Tracheal epithelial cell (primary cell): ENCODE results near the gene UGT1A8. TPM values are rescaled to one million over a fixed set of nuclear protein-coding genes. Genes with fewer than 3 reads are reported as not detected.

Experiments used
- total RNA-seq: library from RNA; depleted of rRNA; stranded (reverse); fragments of >200 nt; gene quantifications from 2 replicates; pipeline ENCODE4 v1.2.1, GENCODE V29; 2014

Gene UGT1A8
- under 0.01 and 0.43 TPM in 2 replicates for total RNA-seq

DNA sequence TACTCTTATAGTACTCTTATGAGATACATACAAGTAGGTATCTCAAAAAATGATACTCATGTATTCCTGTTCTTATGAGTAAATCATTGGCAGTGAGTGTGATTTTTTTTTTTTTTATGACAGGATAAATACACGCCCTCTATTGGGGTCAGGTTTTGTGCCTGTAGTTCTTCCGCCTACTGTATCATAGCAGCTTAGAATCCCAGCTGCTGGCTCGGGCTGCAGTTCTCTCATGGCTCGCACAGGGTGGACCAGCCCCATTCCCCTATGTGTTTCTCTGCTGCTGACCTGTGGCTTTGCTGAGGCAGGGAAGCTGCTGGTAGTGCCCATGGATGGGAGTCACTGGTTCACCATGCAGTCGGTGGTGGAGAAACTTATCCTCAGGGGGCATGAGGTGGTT, at the start of gene UGT1A8:
Gene UGT1A8 (plus strand): TSS at position 158 of the 400 bp plus-strand sequence. CDS start 75 bp downstream, at position 233.

DNA sequence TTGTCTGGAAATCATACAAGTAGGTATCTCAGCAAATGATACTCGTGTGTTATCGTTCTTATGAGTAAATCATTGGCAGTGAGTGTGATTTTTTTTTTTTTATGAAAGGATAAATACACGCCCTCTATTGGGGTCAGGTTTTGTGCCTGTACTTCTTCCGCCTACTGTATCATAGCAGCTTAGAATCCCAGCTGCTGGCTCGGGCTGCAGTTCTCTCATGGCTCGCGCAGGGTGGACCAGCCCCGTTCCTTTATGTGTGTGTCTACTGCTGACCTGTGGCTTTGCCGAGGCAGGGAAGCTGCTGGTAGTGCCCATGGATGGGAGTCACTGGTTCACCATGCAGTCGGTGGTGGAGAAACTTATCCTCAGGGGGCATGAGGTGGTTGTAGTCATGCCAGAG, 18.9 kb downstream of the UGT1A8 start, which contains the start of gene UGT1A10:
Gene UGT1A10 (plus strand): TSS at position 143 of the 400 bp plus-strand sequence. CDS start 75 bp downstream, at position 218.

DNA sequence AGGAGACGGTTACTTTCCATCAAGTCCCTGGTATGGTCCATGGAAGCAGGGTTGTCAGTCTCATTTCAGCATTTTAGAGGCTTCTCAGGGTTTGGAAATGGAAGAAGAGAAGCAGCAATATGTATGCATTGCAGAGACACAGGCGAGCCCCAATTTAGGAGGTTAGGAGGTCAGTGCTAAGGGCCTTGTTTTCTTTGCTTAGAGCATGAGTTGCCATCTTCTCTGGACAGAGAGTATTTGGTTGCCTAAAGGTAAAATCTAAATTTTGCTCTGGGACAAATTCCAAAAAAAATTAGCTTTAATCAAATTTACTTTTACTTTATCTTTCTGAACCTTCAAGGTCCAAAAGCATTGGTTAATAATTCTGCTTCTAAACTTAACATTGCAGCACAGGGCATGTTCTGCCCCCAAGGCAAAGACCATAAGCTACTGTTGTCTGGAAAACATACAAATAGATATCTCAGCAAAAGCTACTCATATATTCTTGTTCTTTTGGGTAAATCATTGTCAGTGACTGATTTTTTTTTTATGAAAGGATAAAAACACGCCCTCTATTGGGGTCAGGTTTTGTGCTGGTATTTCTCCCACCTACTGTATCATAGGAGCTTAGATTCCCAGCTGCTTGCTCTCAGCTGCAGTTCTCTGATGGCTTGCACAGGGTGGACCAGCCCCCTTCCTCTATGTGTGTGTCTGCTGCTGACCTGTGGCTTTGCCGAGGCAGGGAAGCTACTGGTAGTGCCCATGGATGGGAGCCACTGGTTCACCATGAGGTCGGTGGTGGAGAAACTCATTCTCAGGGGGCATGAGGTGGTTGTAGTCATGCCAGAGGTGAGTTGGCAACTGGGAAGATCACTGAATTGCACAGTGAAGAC, 54.1 kb downstream of the UGT1A8 start, which contains the start of gene UGT1A9:
Gene UGT1A9 (plus strand): TSS at position 609 of the 872 bp plus-strand sequence. CDS start 37 bp downstream, at position 646.

DNA sequence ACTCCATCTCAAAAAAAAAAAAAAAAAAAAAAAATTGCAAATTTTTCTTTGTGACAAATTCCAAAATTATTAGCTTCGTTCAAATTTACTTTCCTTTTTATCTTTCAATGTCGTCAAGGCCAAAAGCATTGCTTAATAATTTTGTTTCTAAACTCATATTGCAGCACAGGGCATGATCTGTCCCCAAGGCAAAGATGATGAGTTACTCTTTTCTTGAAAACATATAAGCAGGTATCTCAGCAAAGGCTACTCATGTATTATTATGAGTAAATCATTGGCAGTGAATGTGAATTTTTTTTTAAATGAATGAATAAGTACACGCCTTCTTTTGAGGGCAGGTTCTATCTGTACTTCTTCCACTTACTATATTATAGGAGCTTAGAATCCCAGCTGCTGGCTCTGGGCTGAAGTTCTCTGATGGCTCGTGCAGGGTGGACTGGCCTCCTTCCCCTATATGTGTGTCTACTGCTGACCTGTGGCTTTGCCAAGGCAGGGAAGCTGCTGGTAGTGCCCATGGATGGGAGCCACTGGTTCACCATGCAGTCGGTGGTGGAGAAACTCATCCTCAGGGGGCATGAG, 64.2 kb downstream of the UGT1A8 start, which contains the start of gene UGT1A7:
Gene UGT1A7 (plus strand): TSS at position 381 of the 579 bp plus-strand sequence. CDS start 37 bp downstream, at position 418.

DNA sequence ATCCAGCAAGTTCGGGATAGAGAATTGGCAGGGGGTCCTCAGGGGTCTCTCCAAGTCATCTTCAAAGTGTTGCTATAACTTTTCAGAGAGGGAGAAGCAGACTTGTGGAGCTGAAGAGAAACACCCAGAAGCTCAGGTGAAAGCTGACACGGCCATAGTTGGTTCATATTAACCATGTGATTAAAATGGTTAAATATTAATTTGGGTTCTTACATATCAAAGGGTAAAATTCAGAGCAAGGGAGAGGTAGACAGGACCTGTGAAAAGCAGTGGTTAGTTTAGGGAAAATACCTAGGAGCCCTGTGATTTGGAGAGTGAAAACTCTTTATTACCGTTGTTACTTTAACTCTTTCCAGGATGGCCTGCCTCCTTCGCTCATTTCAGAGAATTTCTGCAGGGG, 75.2 kb downstream of the UGT1A8 start, which contains the start of gene UGT1A6:
Gene UGT1A6 (plus strand): TSS at position 243 of the 400 bp plus-strand sequence. CDS start 115 bp downstream, at position 358.

DNA sequence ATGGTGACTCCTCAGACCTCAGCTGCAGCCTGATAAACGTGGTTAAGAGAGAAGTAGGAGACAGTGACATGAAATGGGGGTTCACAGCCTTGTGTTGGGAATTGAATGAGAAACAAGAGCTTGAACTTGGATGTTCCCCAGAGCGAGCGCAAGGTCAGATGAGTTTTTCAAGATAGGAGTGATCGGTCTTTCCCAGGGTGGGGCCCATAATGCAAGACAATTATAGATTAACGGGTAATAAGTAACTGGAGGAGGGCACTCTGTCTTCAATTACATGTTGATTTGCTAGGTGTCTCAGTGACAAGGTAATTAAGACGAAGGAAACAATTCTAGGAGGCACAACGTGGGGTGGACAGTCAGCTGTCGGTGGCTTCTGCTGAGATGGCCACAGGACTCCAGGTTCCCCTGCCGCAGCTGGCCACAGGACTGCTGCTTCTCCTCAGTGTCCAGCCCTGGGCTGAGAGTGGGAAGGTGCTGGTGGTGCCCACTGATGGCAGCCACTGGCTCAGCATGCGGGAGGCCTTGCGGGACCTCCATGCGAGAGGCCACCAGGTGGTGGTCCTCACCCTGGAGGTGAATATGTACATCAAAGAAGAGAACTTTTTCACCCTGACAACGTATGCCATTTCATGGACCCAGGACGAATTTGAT, 95.3 kb downstream of the UGT1A8 start, which contains the start of gene UGT1A5:
Gene UGT1A5 (plus strand): TSS at position 297 of the 651 bp plus-strand sequence. CDS start 85 bp downstream, at position 382.

DNA sequence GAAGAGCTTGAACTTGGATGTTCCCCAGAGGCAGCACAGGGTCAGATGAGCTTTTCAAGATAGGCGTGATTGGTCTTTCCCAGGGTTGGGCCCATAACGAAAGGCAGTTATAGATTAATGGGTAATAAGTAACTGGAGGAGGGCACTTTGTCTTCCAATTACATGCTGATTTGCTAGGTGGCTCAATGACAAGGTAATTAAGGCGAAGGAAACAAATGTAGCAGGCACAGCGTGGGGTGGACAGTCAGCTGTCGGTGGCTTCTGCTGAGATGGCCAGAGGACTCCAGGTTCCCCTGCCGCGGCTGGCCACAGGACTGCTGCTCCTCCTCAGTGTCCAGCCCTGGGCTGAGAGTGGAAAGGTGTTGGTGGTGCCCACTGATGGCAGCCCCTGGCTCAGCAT, 101.1 kb downstream of the UGT1A8 start, which contains the start of gene UGT1A4:
Gene UGT1A4 (plus strand): TSS at position 185 of the 400 bp plus-strand sequence. CDS start 85 bp downstream, at position 270.

DNA sequence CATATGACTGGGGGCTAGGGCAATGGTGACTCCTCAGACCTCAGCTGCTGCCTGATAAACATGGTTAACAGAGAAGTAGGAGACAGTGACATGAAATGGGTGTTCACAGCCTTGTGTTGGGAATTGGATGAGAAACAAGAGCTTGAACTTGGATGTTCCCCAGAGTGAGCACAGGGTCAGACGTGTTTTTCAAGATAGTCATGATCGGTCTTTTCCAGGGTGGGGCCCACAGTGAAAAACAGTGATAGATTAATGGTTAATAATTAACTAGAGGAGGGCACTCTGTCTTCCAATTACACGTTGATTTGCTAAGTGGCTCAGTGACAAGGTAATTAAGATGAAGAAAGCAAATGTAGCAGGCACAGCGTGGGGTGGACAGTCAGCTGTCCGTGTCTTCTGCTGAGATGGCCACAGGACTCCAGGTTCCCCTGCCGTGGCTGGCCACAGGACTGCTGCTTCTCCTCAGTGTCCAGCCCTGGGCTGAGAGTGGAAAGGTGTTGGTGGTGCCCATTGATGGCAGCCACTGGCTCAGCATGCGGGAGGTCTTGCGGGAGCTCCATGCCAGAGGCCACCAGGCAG, 111.4 kb downstream of the UGT1A8 start, which contains the start of gene UGT1A3:
Gene UGT1A3 (plus strand): TSS at position 320 of the 579 bp plus-strand sequence. CDS start 85 bp downstream, at position 405.

DNA sequence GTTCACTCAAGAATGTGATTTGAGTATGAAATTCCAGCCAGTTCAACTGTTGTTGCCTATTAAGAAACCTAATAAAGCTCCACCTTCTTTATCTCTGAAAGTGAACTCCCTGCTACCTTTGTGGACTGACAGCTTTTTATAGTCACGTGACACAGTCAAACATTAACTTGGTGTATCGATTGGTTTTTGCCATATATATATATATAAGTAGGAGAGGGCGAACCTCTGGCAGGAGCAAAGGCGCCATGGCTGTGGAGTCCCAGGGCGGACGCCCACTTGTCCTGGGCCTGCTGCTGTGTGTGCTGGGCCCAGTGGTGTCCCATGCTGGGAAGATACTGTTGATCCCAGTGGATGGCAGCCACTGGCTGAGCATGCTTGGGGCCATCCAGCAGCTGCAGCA, 142.6 kb downstream of the UGT1A8 start, which contains the start of gene UGT1A1:
Gene UGT1A1 (plus strand): TSS at position 228 of the 400 bp plus-strand sequence. CDS start 18 bp downstream, at position 246.

DNA sequence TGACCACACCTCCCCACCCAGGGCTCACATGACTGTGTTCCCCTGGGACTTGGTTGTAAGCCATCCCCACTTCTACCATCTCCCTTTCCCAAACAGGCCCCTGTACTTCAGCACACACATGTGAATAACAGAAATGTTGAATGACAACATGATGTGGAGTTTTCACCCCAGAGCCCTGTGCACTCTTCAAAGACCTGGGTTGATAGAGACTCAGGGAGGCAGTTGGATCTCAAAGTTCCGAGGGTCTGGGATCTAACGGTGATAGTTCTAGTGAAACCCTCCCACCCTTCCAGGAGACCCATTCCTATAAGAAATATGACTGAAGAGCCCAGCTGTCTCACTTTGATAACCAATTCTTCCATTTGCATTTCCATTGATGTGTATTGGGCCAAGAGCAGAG, 160.6 kb downstream of the UGT1A8 start, which contains the start of gene MROH2A:
Gene MROH2A (plus strand): TSS at position 301 of the 400 bp plus-strand sequence. CDS start 1,029 bp downstream, outside the sequence.

Other genes with a start within 250 kb of the UGT1A8 start
- 17.6 and 23.9 TPM in 2 replicates for gene USP40, start 50.9 kb upstream of the UGT1A8 start, total RNA-seq
- gene UGT1A10, start 18.8 kb downstream of the UGT1A8 start, total RNA-seq, result not detected in 2 replicates
- 21.4 TPM in 1 of 2 replicates, not detected in the other for gene UGT1A9, start 54.3 kb downstream of the UGT1A8 start, total RNA-seq
- gene UGT1A7, start 64.3 kb downstream of the UGT1A8 start, total RNA-seq, result 1.4 and 1.5 TPM in 2 replicates
- 23.2 and 60.5 TPM in 2 replicates for gene UGT1A6, start 75.3 kb downstream of the UGT1A8 start, total RNA-seq
- gene UGT1A5, start 95.3 kb downstream of the UGT1A8 start, total RNA-seq, result 0.24 TPM in 1 of 2 replicates, not detected in the other
- gene UGT1A4, start 101.1 kb downstream of the UGT1A8 start, total RNA-seq, result 0.24 and 1.3 TPM in 2 replicates
- 0.24 TPM in 1 of 2 replicates, not detected in the other for gene UGT1A3, start 111.4 kb downstream of the UGT1A8 start, total RNA-seq
- gene UGT1A1, start 142.6 kb downstream of the UGT1A8 start, total RNA-seq, result 0.48 and 1.1 TPM in 2 replicates
- gene MROH2A, start 160.7 kb downstream of the UGT1A8 start, total RNA-seq, result not detected in 2 replicates
- gene HJURP, start 236.9 kb downstream of the UGT1A8 start, total RNA-seq, result 0.85 and 2.2 TPM in 2 replicates